Panc1 (cell line): ENCODE measurements around the gene AMIGO1. TPM values are rescaled to one million over a fixed set of nuclear protein-coding genes. Genes with fewer than 3 reads are reported as not detected.

Experiments
- ATAC-seq: fragments of 200-7000 bp; cut with Tn5 transposase; 2 replicates; pipeline ENCODE4 v1.9.1; 2020; ENCODE audit warnings: mild to moderate bottlenecking, moderate library complexity
- BruUV-seq: library from RNA; stranded (reverse); fragments of 400-500 nt; replicated peaks from 2 replicates; lab custom pipeline; 2021; lab: Mats Ljungman, UMichigan
- CTCF ChIA-PET: fragments of 300-600 bp; sonication (Branson Sonifier 250); formaldehyde crosslinking; loops from one replicate; lab custom pipeline; 2022; ENCODE audit warnings: antibody characterized with exemption; lab: Charles Lee
- POLR2A ChIA-PET: fragments of 300-600 bp; sonication (Branson Sonifier 250); formaldehyde crosslinking; loops from one replicate; lab custom pipeline; 2022; ENCODE audit warnings: antibody characterized with exemption; lab: Charles Lee
- DNase-seq: peaks from one replicate; pipeline ENCODE4 v3.0.0-alpha.2; 2010; ENCODE audit warnings: low read depth, low spot score
- H3K27ac ChIP-seq: 2 replicates; pipeline ENCODE4 v1.5.1; 2011; ENCODE audit warnings: mild to moderate bottlenecking, low read length, inconsistent platforms
- H3K27me3 ChIP-seq: fragments of 200-500 bp; sonication (Bioruptor generic); 2 replicates; pipeline ENCODE4 v1.6.0; 2014; ENCODE audit warnings: low read length, inconsistent platforms; ENCODE audit not compliant: control insufficient read depth, insufficient read depth
- H3K36me3 ChIP-seq: fragments of 200-500 bp; sonication (Bioruptor generic); 2 replicates; pipeline ENCODE4 v1.5.1; 2014; ENCODE audit warnings: inconsistent platforms, mild to moderate bottlenecking, low read length, moderate library complexity; ENCODE audit not compliant: control insufficient read depth, insufficient read depth
- H3K4me1 ChIP-seq: 2 replicates; pipeline ENCODE4 v1.5.1; 2011; ENCODE audit warnings: inconsistent platforms, mild to moderate bottlenecking, low read length, moderate library complexity; ENCODE audit not compliant: control insufficient read depth, insufficient read depth
- H3K4me3 ChIP-seq, 2 experiments: 2 replicates each; pipeline ENCODE4 v1.5.1; 2011 to 2012; ENCODE audit warnings: low read depth in 2 of 2, low read length in 2 of 2, mild to moderate bottlenecking in 2 of 2, inconsistent platforms in 1 of 2, moderate library complexity in 1 of 2
- H3K9me3 ChIP-seq: fragments of 200-500 bp; sonication (Bioruptor generic); 2 replicates; pipeline ENCODE4 v1.5.1; 2014; ENCODE audit warnings: low read depth, mild to moderate bottlenecking, inconsistent platforms, low read length, moderate library complexity; ENCODE audit not compliant: control insufficient read depth, insufficient read depth
- POLR2AphosphoS5 ChIP-seq: IDR thresholded peaks from 2 replicates; pipeline ENCODE4 v1.6.1; 2012; ENCODE audit warnings: mild to moderate bottlenecking, low read depth, low read length, moderate library complexity
- SIN3A ChIP-seq: IDR thresholded peaks from 2 replicates; pipeline ENCODE4 v1.6.1; 2012; ENCODE audit warnings: low read depth, mild to moderate bottlenecking, low read length, moderate library complexity, borderline replicate concordance; ENCODE audit not compliant: insufficient read depth
- TCF7L2 ChIP-seq: IDR thresholded peaks from 2 replicates; pipeline ENCODE4 v1.6.1; 2011; ENCODE audit warnings: mild to moderate bottlenecking, low read depth, low read length, inconsistent platforms
- in situ Hi-C: cut with HindIII; loops from 2 replicates; pipeline ENCODE4 v1.10.0; 2016; ENCODE audit warnings: low sequenced_read_pairs, low pct_unique_long_range_greater_than_20kb
- intact Hi-C: fragments of 100-400 bp; cut with micrococcal nuclease; formaldehyde crosslinking; loops from one replicate; pipeline ENCODE4 v1.10.0; 2022; ENCODE audit not compliant: unreplicated experiment
- total RNA-seq: library from RNA; stranded (reverse); gene quantifications from one replicate; pipeline ENCODE4 v1.2.1, GENCODE V29; 2021; ENCODE audit not compliant: unreplicated experiment
- TF ChIP-seq, protein P1 (sequence below), 2 experiments: IDR thresholded peaks; 2 replicates each; pipeline ENCODE4 v1.6.1; 2011 to 2012; ENCODE audit warnings: low read depth in 2 of 2, control low read depth in 1 of 2, low read length in 1 of 2, mild to moderate bottlenecking in 1 of 2, moderate library complexity in 1 of 2; ENCODE audit not compliant: insufficient read depth in 1 of 2
- TF ChIP-seq, protein P2 (sequence below): fragments of 450-650 bp; IDR thresholded peaks from 2 replicates; pipeline ENCODE4 v1.5.1; 2017; ENCODE audit warnings: mild to moderate bottlenecking

AMIGO1 gene
- total RNA-seq, 1 experiment from 2014 or later: 0.64 TPM

DNA sequence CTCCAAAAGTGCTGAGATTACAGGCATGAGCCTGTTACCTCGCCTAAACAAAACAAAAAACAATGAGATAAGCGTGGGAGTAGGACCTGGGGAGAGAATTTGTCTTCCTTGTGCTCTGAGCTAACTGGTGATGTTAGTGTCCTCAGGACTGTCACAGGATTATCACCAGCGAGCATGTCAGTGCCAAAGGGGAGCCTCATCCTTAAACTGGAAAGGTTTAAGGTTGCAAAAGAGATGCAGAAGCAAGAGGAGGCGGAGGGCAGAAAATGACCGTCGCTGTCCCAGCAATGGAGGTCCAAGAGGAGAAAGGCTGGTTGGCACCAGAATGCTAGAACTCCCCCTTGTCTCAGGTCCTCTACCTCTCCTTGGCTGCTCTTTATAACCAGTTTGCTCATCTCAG lies 39.3 kb downstream of the AMIGO1 start:
- no peak overlapping the region for H3K4me3 ChIP-seq
- ChIA-PET POLR2A (interaction anchor here (0.5 to 0.6 kb wide), 2 partner anchors 27 to 370 kb away, joined by 3 read pairs; no protein-coding TSS in a partner anchor), CTCF (interaction anchor here (0.7 kb wide), 1 partner anchor 60 kb away, joined by 13 read pairs; no protein-coding TSS in a partner anchor)
- H3K36me3 ChIP-seq: no peaks in the 10 kb centered on the region
- no peaks in the 10 kb centered on the region for H3K9me3 ChIP-seq
- H3K27ac ChIP-seq: no peak overlapping the region
- DNase-seq: no peak
- no peaks in the 10 kb centered on the region for H3K4me1 ChIP-seq
- in situ Hi-C loops (no loop called here), intact Hi-C loops (no loop called here)
- no TSS peak for BruUV-seq
- H3K27me3 ChIP-seq: peaks cover 5% of the 10 kb centered on the region
- ATAC-seq: no peak
- TF ChIP-seq, protein P1, sequence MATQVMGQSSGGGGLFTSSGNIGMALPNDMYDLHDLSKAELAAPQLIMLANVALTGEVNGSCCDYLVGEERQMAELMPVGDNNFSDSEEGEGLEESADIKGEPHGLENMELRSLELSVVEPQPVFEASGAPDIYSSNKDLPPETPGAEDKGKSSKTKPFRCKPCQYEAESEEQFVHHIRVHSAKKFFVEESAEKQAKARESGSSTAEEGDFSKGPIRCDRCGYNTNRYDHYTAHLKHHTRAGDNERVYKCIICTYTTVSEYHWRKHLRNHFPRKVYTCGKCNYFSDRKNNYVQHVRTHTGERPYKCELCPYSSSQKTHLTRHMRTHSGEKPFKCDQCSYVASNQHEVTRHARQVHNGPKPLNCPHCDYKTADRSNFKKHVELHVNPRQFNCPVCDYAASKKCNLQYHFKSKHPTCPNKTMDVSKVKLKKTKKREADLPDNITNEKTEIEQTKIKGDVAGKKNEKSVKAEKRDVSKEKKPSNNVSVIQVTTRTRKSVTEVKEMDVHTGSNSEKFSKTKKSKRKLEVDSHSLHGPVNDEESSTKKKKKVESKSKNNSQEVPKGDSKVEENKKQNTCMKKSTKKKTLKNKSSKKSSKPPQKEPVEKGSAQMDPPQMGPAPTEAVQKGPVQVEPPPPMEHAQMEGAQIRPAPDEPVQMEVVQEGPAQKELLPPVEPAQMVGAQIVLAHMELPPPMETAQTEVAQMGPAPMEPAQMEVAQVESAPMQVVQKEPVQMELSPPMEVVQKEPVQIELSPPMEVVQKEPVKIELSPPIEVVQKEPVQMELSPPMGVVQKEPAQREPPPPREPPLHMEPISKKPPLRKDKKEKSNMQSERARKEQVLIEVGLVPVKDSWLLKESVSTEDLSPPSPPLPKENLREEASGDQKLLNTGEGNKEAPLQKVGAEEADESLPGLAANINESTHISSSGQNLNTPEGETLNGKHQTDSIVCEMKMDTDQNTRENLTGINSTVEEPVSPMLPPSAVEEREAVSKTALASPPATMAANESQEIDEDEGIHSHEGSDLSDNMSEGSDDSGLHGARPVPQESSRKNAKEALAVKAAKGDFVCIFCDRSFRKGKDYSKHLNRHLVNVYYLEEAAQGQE (IDR thresholded peaks at IDR 0.05; ENCODE audit: insufficient read depth in 1 of 2, low read depth in 2 of 2, low read length in 1 of 2): no peak
- TF ChIP-seq, protein P2, sequence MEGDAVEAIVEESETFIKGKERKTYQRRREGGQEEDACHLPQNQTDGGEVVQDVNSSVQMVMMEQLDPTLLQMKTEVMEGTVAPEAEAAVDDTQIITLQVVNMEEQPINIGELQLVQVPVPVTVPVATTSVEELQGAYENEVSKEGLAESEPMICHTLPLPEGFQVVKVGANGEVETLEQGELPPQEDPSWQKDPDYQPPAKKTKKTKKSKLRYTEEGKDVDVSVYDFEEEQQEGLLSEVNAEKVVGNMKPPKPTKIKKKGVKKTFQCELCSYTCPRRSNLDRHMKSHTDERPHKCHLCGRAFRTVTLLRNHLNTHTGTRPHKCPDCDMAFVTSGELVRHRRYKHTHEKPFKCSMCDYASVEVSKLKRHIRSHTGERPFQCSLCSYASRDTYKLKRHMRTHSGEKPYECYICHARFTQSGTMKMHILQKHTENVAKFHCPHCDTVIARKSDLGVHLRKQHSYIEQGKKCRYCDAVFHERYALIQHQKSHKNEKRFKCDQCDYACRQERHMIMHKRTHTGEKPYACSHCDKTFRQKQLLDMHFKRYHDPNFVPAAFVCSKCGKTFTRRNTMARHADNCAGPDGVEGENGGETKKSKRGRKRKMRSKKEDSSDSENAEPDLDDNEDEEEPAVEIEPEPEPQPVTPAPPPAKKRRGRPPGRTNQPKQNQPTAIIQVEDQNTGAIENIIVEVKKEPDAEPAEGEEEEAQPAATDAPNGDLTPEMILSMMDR: no peak
- TF ChIP-seq POLR2AphosphoS5 (no peak), SIN3A (no peak), TCF7L2 (no peak)

DNA sequence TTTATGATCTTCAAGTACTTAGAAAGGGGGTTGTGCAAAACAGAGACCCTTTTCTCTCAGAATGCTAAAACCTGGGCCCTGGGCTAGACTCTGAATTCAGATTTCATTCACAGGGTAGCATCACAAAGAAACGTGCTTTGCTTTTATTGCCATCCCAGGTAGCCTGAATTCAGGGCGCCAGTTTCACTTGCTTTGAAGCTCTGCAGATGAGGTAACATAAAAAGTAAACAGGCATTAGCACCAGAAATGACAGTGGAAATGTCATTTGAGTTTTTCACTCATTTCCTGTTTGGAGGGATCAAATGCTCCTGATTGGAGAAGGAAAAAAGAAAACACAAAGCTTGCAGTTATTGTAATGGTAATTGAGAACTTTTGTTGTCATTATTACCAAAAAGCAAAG lies 40.6 kb downstream of the AMIGO1 start:
- ChIA-PET POLR2A (no interaction called here), CTCF (interaction anchor here (0.7 kb wide), 1 partner anchor 64 kb away, joined by 13 read pairs; no protein-coding TSS in a partner anchor)
- TF ChIP-seq POLR2AphosphoS5 (no peak), SIN3A (no peak), TCF7L2 (no peak)
- TF ChIP-seq, protein P2: no peak
- TF ChIP-seq, protein P1 (IDR thresholded peaks at IDR 0.05; ENCODE audit: insufficient read depth in 1 of 2, low read depth in 2 of 2, low read length in 1 of 2): no peak
- H3K36me3 ChIP-seq: no peaks in the 10 kb centered on the region
- no peaks in the 10 kb centered on the region for H3K9me3 ChIP-seq
- H3K27me3 ChIP-seq: peaks cover 13% of the 10 kb centered on the region
- ATAC-seq: no peak
- BruUV-seq: no TSS peak
- H3K4me3 ChIP-seq: no peak overlapping the region
- in situ Hi-C loops (no loop called here), intact Hi-C loops (no loop called here)
- no peak for DNase-seq
- H3K4me1 ChIP-seq: no peaks in the 10 kb centered on the region
- no peak overlapping the region for H3K27ac ChIP-seq
